Measurements from ENCODE around the gene RNH1.

GRCh38 chr11:471468-472145 is 35.4 kb downstream of the RNH1 start:
- no peak for TF ChIP-seq CTCF (IDR thresholded peaks at IDR 0.05)
- TF ChIP-seq POLR2AphosphoS5 (IDR thresholded peaks at IDR 0.05) = no peak
- no peak for TF ChIP-seq POLR2A (IDR thresholded peaks at IDR 0.05)
